Ovary (tissue), 9 donors: ENCODE data around the gene EXOG. TPM values are rescaled to one million over a fixed set of nuclear protein-coding genes. Genes with fewer than 3 reads are reported as not detected.
A peak's percentile ranks its signal among the peaks of the same experiment; 100 is the strongest.

Experiments
- DNase-seq, 5 donors: peaks; one replicate each; pipeline ENCODE4 v3.0.0-alpha.2; 2019 to 2020
- H3K27ac ChIP-seq, 2 donors: fragments of 200-600 bp; one replicate each; pipeline versions ENCODE4 v1.5.1 to v1.8.0; 2019 to 2022
- H3K27me3 ChIP-seq: fragments of 200-600 bp; one replicate; pipeline ENCODE4 v1.8.0; 2022
- H3K36me3 ChIP-seq: fragments of 200-600 bp; sonication (generic); one replicate; pipeline ENCODE4 v1.5.1; 2019
- H3K4me1 ChIP-seq: one replicate; pipeline ENCODE4 v1.8.1; 2013; ENCODE audit warnings: mild to moderate bottlenecking, moderate library complexity; ENCODE audit not compliant: insufficient read depth
- H3K4me3 ChIP-seq: fragments of 200-600 bp; sonication (generic); one replicate; pipeline ENCODE4 v1.5.1; 2017
- H3K9me3 ChIP-seq, 2 donors: fragments of 200-600 bp in 1 of 2; sonication (generic) in 1 of 2; one replicate each; pipeline versions ENCODE4 v1.5.1 to v1.8.1; 2013 to 2019; ENCODE audit warnings: mild to moderate bottlenecking in 1 of 2, moderate library complexity in 1 of 2
- CTCF ChIP-seq, 3 donors: fragments of 450-650 bp in 2 of 3; fragments of 200-600 bp in 1 of 3; IDR thresholded peaks; one replicate each; pipeline versions ENCODE4 v1.5.1 to v1.8.0; 2016 to 2022; ENCODE audit warnings: antibody characterized with exemption in 3 of 3, mild to moderate bottlenecking in 1 of 3
- EP300 ChIP-seq: sonication (generic); formaldehyde crosslinking; IDR thresholded peaks from one replicate; pipeline ENCODE4 v1.6.1; 2017; ENCODE audit warnings: antibody characterized with exemption
- POLR2A ChIP-seq: fragments of 450-650 bp; IDR thresholded peaks from one replicate; pipeline ENCODE4 v1.6.1; 2017; ENCODE audit warnings: antibody characterized with exemption, mild to moderate bottlenecking, moderate library complexity
- WGBS, 3 donors: extraction: QIAGEN DNeasy Blood & Tissue Kit in 1 of 3; methylation state at CpG; one replicate each; pipeline versions ENCODE4 v1.1.5 to v1.1.7; 2013 to 2017; 5-methylcytosine and 5-hydroxymethylcytosine counted together
- intact Hi-C, 4 donors: fragments of 100-400 bp; cut with DNase I; formaldehyde crosslinking; loops; one replicate each; pipeline versions ENCODE4 v1.11.0 to v1.15.1; 2022 to 2023
- polyA plus RNA-seq, 2 donors: library from polyadenylated mRNA; stranded (reverse); fragments of 200-250 nt in 1 of 2; fragments of 350-450 nt in 1 of 2; fragmentation: Illumina TruSeq in 1 of 2; extraction: RNeasy Lipid Tissue Mini Kit (QIAGEN cat#74804) in 1 of 2; gene quantifications; one replicate each; pipeline ENCODE4 v1.2.3, GENCODE V29; 2013 to 2014
- total RNA-seq, 7 donors: library from RNA; depleted of rRNA in 2 of 7; stranded (reverse); fragments of >200 nt in 2 of 7; fragmentation: NEBNext Ultra II Directional in 3 of 7; extraction: Animal tissue kit (Norgen Biotek cat#: 25700) in 3 of 7; gene quantifications; one replicate each; pipeline versions ENCODE4 v1.1.0 to v1.2.4, GENCODE V29; 2016 to 2023
- donor health status: DM: no; HTN: no; CAD: no; lungs with moderate emphysema.
- donor health status: DM: no; HTN: no; CAD: no.
- donor health status: Bipolar disorder and iron deficiency.
- donor health status: DM: yes; HTN: yes; CAD: no.
- donor health status: DM: no; HTN: no; CAD: no.
- donor health status: DM: yes; HTN: yes; CAD: no.

EXOG gene
- total and polyA plus RNA-seq, 9 donors = 5.4 to 14.8 (median 9.0) TPM

GRCh38 chr3:38560284-38560683 is 64.1 kb downstream of the EXOG start:
- 94 to 98% (median 97%) methylated on average over 6 of the region's 6 CpGs for WGBS, 3 donors
- no peaks in the 10 kb centered on the region for H3K36me3 ChIP-seq

GRCh38 chr3:38560996-38561717 is 65.0 kb downstream of the EXOG start:
- Histone ChIP-seq H3K4me1 (no peaks in the 10 kb centered on the region), H3K4me3 (no peak overlapping the region), H3K27ac (no peak overlapping the region), H3K36me3 (no peaks in the 10 kb centered on the region), H3K9me3 (no peaks in the 10 kb centered on the region), H3K27me3 (no peaks in the 10 kb centered on the region)
- 78 to 83% (median 81%) methylated on average over 7 of the region's 7 CpGs for whole genome bisulfite sequencing, 3 donors
- intact Hi-C loops = no loop called here
- DNase-seq = peak in 1 of 5 donors; percentile 4
- TF ChIP-seq EP300 (no peak), CTCF (IDR thresholded peaks at IDR 0.05) (no peak), POLR2A (no peak)

More at GRCh38 chr3:38560284-38560683, 64.1 kb downstream of the EXOG start:
- TF ChIP-seq EP300 (no peak), CTCF (IDR thresholded peaks at IDR 0.05) (no peak), POLR2A (no peak)
- H3K27me3 ChIP-seq = no peaks in the 10 kb centered on the region
- no peaks in the 10 kb centered on the region for H3K4me1 ChIP-seq
- no peak overlapping the region for H3K27ac ChIP-seq
- no peak overlapping the region for H3K4me3 ChIP-seq
- DNase-seq = no peak
- H3K9me3 ChIP-seq = no peaks in the 10 kb centered on the region
- intact Hi-C loops = no loop called here

GRCh38 chr3:38561746-38562466 is 65.8 kb downstream of the EXOG start:
- Histone ChIP-seq H3K36me3 (no peaks in the 10 kb centered on the region), H3K27me3 (no peaks in the 10 kb centered on the region), H3K4me1 (no peaks in the 10 kb centered on the region), H3K9me3 (no peaks in the 10 kb centered on the region), H3K27ac (no peak overlapping the region), H3K4me3 (no peak overlapping the region)
- DNase-seq = peak in 1 of 5 donors; percentile 4
- TF ChIP-seq POLR2A = no peak
- no peak for TF ChIP-seq CTCF (IDR thresholded peaks at IDR 0.05)
- TF ChIP-seq EP300 = no peak
- intact Hi-C loops = no loop called here
- WGBS, 3 donors = 76 to 82% (median 78%) methylated on average over 8 to 10 of the region's 10 CpGs

GRCh38 chr3:38562467-38562925 is 66.4 kb downstream of the EXOG start:
- Histone ChIP-seq H3K27ac (no peak overlapping the region), H3K4me1 (no peaks in the 10 kb centered on the region), H3K9me3 (no peaks in the 10 kb centered on the region), H3K27me3 (no peaks in the 10 kb centered on the region), H3K4me3 (no peak overlapping the region), H3K36me3 (no peaks in the 10 kb centered on the region)
- intact Hi-C loops = no loop called here
- peak in 1 of 5 donors; percentile 4 for DNase-seq
- TF ChIP-seq CTCF (IDR thresholded peaks at IDR 0.05) = no peak
- TF ChIP-seq EP300 = no peak
- no peak for TF ChIP-seq POLR2A
- 96 to 97% (median 96%) methylated on average over 7 of the region's 7 CpGs for WGBS, 3 donors
